Measurements from ENCODE around the gene HS2ST1.

Gene HS2ST1

DNA sequence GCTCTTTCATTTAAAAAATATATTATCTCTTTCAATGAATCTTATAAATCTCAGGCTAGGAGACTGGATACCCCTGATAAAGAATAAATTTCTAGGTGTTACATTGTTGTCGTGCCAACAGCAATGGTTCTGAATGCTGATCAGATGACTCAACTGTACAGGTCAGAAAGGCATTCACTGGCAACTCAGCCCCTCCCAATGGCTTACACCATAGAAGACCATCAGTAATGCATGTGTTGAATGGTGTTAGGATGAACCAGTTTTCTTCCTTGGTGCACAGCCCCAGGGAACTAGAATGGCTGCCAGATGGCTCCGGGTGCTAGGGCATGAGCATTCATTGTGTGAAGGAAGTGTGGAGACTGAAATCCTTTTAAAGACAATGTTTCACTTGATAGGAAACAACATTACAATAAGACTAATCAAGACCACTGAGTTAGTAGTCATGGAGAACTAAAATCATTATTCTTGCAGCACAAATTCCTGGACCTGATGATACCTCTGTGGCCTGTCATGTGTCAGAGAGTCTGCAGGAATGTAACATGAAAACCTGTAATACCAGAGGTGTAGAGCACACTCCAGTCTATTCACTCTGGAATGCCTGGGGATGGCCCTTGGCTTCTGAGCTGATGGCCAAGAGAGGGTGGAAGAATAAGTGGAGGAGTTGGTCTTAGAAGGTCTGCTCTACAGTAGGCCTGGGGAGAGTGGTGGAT, 226.6 kb downstream of the HS2ST1 start:
- peak; percentile 47 for DNase-seq (ENCODE audit: low read depth)

DNA sequence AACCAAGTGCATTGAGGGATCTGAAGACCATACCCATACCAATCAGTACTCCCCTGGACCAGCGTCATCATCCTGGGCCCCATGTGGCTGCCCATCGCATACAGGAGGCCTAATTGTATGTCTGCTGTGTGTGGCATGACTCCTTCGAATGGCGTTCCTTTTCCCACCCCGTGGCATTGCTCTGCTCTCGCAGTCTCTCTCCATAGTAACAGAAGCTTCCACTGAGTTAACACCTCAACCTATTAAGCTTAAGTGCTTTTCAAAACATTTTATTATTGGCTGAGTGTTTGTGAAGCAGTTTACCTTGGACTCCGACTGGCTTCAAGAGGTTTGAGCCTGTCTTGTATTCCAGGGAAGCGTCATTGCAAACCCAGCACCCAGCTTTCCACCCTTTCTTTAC, 227.1 kb downstream of the HS2ST1 start:
- DNase-seq (ENCODE audit: low read depth) = no peak

DNA sequence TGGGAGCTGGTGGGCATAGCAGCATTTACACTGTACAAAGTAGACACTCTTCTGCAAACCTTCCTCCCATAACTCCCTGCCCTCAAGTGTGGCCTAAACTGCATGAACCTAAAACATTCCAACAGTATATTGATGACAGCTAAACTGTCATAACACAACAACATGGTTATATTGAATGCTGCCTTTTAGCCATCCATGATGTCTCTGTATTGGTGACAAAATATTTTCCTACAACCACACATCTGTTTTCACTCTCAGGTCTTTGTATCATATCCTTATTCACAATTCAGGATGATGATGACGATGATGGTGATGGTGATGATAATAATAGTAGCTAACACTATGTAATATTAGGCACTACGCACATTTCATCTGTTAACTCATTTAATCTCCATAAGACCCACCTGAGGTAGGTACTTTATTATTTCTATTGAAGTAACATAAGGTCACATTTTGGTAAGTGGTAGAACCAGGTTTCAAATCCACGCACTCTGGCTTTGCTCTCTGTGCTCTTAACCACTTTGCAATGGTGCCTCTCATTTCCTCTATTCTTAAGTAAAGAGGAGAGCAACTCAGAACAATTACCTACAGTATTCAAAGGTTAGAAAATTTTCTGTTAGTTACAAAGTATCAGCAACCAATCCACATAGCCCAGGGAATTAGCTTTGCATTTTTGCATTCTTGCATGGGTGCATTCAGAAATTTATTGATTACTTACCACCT, 229.1 kb downstream of the HS2ST1 start:
- no peak for DNase-seq (ENCODE audit: low read depth)

DNA sequence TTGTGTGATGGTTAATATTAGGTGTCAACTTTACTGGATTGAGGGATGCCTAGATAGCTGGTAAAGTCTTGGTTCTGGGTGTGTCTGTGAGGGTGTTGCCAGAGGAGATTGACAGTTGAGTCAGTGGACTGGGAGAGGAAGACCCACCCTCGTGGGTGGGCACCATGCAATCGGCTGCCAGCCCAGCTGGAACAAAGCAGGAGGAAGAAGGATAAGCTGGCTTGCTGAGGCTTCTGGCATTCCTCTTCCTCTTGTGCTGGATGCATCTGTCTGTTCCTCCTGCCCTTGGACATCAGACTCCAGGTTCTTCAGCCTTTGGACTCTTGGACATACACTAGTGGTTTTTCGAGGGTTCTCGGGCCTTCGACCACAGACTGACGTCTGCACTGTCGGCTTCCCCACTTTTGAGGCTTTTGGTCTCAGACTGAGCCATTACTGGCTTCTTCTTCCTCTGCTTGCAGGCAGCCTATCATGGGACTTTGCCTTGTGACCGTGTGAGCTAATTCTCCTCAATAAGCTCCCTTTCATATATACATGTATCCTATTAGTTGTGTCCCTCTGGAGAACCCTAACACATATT, 230.0 kb downstream of the HS2ST1 start:
- no peak for DNase-seq (ENCODE audit: low read depth)

DNA sequence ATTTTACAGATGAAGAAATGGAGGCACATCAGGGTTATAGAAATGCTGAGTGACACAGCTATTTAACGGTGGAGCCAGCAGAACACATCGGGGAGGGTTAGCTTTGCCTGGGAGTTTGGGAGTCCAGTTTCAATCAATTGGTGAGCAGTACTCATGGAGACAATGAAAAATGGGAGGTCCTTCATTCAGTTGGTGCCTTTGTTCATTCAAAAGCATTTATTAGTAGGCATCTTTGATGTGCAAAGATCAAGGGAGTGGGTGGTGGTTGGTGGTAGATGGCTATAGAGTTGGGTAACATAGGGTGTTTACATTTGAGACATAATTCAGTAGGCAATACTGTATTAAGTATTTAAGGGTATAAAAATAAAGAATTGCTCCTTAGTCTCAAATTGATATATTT, 230.5 kb downstream of the HS2ST1 start:
- no peak for DNase-seq (ENCODE audit: low read depth)

DNA sequence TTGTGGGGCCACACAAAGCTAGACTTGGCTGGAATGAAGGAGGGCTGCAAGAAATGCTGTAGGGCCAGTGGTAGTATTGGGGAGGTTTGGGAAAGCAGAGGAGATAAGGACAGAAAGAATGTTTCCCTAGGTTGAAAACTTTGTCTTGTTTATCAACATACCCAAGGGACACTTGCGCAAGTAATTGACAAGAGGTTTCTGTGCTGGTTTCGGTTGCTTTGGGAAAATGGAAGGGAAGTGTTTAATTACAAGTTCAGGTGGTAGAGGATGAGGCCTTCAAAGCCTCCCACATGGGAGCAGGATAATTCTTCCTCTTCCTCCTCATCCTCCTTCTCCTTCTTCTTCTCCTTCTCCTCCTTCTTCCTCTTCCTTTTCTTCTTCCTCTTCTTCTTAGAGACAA, 232.1 kb downstream of the HS2ST1 start:
- DNase-seq (ENCODE audit: low read depth) = no peak

DNA sequence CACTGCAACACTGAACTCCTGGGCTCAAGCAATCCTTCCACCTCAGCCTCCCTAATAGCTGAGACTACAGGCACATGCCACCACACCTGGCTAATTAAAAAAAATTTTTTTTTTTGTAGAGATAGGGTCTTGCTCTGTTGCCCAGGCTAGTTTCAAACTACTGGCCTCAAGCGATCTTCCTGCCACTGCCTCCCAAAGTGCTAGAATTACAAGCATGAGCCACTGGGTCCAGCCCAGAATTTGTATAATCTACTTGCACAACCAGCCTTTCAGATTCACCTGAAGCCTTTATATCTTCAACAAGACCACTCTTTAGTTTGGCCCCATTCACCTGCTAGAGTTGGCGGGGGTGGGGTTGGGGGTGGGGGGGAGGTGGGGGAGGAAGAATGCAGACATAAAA, 232.6 kb downstream of the HS2ST1 start:
- DNase-seq (ENCODE audit: low read depth) = no peak

DNA sequence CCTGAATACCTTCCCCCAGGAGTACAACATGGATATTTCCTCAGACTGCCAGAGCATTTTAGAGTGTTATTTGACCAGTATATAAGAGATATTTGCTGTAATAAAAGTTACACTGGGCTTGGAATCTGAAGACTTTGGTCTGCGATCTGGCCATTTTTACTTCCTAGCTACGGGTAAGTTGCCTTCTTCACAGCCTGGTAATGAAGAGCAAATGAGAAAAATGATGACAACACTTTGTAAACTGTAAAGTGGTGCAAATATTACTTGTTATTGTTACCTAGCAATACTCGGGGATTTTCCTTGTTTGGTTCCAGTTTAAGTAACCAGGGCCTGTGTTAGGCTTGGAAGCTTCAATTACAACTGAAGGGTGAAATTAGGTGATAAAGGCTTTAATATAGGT, 233.4 kb downstream of the HS2ST1 start:
- no peak for DNase-seq (ENCODE audit: low read depth)

DNA sequence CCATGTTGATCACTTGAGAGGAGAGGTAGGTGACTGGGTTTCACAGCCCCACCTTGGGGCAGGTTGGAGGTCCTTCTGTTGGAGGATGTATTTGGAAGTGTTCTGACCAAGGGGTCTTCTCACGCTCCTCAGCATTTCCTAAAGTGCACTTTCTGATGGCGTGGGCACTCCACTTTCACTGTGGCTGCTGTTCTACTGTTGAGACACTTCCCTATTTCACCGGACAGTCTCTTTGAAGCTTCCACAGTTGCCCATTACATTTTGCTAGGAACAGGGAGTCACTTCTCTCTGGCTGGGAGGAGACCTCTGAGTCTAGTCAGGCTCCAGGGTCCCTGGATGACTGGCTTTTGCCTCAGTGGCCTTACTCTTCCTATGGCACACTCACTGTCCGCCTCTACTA, 234.2 kb downstream of the HS2ST1 start:
- DNase-seq (ENCODE audit: low read depth) = no peak

DNA sequence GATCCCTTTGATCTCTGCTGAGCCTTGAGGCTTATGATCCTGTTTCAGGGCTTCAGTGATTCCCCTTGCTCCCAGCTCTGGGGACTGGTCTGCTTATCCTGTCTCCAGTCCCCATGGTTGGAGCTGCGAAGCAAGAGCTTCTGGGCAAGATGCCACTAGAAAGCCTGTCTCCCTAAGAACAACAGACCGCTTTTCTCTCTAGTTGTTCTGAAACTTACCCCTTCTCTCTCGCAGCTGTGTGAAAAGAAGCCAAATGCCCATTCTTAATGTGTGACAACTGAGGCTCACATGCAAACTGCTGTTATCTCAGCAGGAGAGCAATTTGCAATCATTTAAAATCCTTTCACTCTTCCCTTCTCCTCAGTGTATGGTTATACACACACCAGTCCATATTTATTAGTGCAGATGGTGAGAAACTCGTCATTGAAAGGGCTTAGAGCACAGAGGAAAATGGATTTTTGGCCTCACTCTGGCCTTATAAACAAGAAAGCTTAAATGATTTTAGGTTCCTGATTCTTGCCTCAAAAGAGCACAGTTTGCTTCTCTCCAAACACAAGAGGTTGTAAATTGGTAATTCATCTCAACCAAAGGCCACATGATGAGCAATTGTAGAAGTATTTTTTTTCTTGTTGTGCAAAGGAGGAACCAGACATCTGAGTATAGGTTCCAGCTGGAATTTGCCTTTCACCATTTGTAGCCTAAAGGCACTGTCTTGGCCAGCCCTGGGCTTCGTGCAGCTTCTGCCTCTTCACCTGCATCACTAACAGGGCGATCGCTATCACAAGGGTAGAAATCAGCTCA, 235.0 kb downstream of the HS2ST1 start:
- DNase-seq (ENCODE audit: low read depth) = peak; percentile 40

DNA sequence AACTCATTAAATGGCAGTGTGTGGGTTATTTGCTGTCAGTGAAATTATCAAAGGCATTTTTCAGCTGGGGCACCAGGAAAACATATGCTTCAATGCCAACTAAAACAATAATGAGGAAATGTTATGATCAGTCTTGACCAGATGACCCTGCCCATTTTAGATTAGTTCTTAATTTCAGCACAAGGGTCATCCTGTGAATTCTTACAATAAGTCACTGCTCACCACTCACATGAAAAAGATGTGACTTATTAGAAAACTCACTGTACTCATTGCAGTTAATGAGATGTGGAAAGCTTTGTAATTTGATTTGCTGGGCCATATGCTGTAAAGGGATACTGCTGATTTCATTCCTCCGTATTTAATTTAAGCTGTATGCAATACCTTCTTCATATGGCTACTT, 235.7 kb downstream of the HS2ST1 start:
- DNase-seq (ENCODE audit: low read depth) = no peak

DNA sequence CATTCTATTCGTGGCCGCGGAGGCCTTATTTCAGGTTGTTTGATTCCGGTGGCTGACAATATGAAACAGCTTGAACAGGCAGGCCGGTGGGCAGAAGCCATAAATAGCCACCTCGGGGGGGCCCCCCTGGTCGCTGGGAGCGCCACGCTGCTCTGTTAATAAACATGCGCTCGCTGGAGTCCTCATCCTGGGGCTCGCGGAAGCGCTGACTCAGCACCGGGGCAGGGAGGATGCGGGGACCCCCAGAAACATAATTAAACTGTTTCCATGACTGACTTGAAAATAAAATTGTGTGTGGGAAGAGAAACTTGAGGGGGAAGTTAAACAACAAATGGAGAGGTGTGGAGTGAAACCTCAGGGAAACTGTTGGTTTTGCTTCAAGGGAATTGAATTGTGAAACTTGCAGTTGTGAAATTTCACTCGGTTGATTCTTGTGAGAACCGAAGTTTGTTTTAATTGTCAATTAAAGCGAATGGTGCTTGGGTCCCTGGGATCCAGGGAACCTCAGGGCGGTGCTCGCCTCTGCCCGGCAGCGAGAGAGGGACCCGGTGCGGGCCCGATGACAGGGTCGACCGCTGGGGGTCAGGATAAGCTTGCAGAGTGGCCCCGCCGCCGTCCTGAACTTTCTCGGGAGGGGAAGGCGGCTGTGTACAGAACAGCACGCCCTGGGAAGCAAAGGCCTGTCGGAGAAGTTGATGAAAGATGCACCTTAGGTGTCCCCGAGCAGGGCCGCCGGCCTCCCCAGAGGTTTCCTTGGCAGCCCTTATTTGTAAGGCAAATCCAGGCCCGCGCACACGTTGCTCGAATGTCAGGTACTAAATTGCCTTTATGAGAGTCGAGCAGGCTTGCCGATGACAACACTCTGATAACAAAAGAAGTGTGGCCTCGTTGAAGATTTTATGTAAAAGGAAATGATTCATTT, 237.3 kb downstream of the HS2ST1 start:
- peak; percentile 44 for DNase-seq (ENCODE audit: low read depth)

DNA sequence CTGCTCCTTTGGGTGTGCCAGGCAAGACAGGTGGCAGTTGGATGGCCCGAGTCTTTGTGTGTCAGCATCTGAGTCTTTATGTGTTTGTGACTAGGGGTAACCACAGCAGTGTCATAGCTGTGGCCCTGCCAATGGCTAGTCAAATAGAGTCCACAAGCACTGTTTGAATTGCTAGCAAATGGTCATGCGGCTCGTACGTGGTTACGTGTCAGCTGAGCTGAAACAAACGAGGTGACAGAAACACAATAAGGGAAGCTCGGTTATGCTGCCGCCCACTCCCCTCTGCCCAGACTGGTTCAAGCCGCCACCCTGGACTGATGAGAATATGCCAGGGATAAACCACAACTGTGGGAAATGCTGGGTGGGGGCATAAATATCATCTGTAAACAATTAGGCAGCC, 239.9 kb downstream of the HS2ST1 start:
- DNase-seq (ENCODE audit: low read depth) = no peak

DNA sequence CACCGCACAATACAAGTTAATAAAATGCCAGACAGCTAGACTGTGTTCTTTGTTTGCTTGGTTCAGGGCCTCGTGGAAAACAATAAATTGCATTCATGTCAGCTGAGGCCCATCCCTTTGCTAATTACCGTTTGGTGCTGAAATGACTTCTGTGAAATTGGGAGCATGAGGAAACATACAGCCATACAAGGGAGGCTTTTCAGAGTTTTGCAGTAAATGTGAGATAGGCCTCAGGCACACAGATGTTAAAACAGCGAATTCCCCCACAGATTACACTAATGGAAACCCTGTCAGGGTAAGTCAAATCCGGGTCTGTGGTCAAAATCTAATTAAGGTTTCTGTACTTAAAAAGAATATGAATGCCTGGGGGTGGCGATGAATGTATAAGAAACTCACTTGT, 240.7 kb downstream of the HS2ST1 start:
- no peak for DNase-seq (ENCODE audit: low read depth)

DNA sequence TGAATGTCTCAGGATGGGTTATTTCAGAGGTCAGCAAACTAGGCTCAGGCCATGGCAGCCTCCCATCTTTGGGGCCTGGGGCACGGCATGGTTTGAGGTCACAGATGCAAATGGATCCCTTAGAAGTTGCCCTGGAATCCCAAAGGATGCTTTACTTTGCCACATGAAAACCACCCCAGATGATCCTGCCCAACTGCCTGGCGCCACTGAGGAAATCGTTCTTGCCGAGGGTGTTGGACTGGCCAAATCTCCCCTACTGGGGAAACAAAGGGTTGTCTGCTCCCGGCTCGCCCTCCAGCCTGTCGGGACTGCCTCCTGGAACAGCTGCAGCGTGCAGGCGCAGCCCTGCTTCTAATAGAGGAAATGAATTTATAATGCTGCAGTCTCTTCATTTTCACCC, 241.2 kb downstream of the HS2ST1 start:
- DNase-seq (ENCODE audit: low read depth) = no peak

DNA sequence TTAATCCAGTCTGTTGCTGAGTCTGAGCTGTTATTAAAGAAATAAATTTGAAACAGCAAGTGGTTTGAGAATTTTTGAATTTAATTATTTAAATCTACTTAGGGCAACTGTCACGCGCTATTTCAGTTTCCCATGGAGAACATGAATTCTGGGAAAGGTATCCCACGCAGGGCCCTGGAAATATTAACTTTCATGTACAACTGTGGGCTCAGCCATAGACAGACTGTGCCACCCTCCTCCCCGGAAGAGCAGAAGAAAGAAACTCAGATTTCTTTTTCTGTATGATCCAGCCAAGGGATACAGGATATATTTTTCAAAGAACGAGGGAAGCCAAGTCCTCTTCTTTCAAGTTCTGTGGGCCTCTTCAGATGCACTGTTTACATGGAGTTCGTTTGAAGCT, 241.7 kb downstream of the HS2ST1 start:
- DNase-seq (ENCODE audit: low read depth) = no peak

DNA sequence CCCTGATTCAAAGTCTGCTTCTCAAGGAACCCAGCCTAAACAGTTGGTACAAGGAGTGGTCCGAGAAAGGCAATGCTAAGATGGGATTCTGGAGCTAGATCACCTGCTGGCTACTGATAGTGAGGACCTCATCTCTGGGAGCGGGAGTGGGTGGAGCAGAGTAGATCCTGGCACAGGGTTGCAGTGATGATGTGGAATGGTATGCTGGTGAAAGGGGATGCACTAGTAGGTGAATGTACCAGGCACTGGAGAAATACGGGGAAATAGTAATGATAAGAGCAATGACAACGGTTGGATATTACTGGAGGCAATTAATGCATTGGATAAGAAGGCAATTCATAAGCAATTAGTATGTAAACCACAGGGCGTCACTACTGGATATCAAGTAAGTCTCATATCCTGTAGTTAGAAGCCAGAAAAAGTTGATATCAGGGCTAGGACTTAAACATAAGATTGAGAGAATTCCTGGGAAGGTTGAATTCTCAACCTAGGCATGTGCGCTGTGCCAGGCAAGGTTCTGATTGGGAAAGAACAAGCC, 245.0 kb downstream of the HS2ST1 start:
- no peak for DNase-seq (ENCODE audit: low read depth)

Data from iris pigment epithelial cell (primary cell).